NCI-H1417 treated with DMSO at 0.1 percent for 48 hours (cell line): ENCODE data around the gene LARP6.
"Not testable (repeated sequence)": the region's sequence is repeated elsewhere in the genome, so short reads cannot be mapped to it uniquely, and the experiment has no call there.

Source experiments
- DNase-seq: peaks from one replicate; lab custom pipeline; 2025; lab: John Stamatoyannopoulos, UW

The LARP6 gene

DNA sequence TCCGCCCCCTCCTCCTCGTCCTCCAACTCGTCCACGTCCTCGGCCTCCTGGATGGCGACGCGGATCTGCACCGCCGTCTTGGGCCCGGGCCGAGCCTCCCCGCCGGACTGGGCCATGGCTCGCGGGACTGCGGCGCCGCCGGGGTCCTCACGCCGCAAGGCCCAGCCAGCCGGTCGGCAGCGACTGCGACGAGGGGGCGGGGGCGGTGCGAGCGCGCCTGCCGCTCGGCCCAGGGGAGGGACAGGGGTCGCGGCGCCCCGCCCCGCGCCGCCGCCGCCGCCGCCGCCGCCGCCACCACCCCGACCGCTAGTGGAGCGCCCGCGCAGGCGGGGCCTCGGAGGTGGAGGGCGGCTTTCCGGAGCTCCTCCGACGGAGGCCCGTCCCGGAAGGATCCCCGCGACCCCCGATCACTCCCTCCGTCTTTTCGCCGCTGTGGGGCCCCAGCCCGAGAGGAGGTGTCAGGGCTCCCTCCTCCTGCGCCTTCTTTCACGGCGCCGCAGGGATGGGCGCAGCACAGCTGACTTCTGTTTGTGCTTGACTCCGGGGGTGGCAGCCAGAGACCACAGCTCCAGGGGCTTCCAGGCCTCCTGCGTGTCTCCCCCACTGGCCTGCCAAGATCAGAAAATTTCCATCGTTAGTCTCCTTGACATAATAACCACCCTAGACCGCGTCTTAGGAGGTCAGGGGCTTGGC lies at the start of gene LARP6:
LARP6 (minus strand) TSS at position 185 of the 693 bp plus-strand sequence; CDS start at position 116, 69 bp downstream.
- DNase-seq = no peak

DNA sequence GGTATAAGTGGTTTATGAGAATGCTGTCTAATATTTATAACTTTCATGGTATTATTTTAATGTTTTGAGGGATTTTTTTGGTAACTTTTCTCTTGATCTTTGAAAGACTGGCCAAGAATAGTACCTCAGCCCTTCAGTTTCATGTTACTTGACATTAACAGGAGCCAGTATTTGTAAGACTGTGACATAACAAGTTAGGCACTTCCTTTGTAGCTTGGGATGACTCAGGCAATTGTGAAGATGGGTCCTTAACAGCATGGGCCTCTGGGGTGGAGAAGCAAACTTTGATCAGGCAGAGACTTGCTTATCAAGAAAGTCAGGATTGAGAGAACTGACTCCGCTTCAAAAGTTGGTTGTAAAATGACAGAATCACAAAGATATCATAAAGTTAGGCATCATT lies 48.1 kb upstream of the LARP6 start:
- DNase-seq = no peak

- DNase-seq = peak; percentile 58
Measured at GRCh38 chr15:70892912-70893560, 39.1 kb upstream of the LARP6 start.

GRCh38 chr15:70892002-70892911 lies 38.3 kb upstream of the LARP6 start, which contains the start of the genes LRRC49 and THAP10:
Gene LRRC49, plus strand, starts transcription at chr15:70892826. Its CDS starts 69 bp downstream, at chr15:70892895.
Gene THAP10, minus strand, starts transcription at chr15:70892433. Its CDS starts 161 bp downstream, at chr15:70892272.
- peak; percentile 93 for DNase-seq

GRCh38 chr15:70882361-70882760 lies 28.4 kb upstream of the LARP6 start:
- DNase-seq = no peak

DNA sequence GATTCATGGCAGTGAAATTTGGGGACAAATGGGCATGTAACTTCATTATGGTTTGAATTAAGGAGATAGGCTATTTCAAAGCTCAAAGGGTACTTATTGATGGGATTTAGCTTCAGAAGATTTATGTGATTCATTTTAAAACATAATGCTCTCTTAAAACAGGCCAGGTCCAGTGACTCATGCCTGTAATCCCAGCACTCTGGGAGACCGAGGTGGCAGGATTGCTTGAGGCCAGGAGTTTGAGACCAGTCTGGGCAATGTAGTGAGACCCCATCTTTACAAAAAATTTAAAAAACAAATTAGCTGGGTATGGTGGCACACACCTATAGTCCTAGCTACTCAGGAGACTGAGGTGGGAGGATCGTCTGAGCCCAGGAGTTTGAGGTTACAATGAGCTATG lies 26.8 kb upstream of the LARP6 start:
- no peak for DNase-seq

DNA sequence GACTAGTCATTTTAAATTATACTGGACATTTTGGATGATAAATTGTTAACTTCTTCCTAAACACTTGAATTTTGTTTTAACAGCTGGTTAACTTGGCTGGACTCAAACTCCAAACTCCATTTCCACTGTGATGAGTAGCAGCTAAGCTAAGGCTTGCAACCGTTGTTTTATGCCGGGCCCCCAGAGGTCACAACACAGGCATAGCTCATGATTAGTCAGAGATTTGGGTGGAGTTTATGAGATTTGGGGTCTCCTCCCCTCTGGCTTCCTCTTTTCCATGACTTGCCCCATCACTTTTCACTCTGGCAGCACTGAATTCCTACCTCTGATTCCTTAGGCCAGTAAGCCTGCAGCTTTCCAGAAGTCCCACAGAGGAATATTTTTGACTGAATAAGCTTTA lies 25.4 kb upstream of the LARP6 start:
- DNase-seq = no peak

GRCh38 chr15:70876683-70877082 lies 22.7 kb upstream of the LARP6 start:
- no peak for DNase-seq

DNA sequence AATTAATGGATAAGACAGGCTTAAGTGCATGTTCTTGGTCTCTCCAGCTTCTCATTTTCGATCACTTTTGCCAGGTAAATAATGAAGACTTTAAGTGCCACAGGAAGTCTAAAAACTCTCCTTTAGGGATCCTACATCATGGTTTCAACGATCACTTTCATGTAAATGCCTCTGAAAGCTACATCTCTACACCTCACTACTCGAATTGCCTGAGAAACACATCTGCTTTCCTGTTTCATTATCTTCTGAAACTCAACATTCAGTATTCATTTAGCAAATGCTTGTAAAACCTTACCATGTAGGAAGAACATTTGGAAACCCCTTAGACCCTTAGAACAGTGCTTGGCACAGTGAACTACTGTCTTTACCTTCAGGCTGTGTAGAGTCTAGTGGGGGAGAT lies 22.1 kb upstream of the LARP6 start:
- DNase-seq = no peak

- DNase-seq = no peak
Measured at GRCh38 chr15:70875001-70875782, 21.2 kb upstream of the LARP6 start.

- DNase-seq = no peak
Measured at GRCh38 chr15:70873232-70874054, 19.5 kb upstream of the LARP6 start.

DNA sequence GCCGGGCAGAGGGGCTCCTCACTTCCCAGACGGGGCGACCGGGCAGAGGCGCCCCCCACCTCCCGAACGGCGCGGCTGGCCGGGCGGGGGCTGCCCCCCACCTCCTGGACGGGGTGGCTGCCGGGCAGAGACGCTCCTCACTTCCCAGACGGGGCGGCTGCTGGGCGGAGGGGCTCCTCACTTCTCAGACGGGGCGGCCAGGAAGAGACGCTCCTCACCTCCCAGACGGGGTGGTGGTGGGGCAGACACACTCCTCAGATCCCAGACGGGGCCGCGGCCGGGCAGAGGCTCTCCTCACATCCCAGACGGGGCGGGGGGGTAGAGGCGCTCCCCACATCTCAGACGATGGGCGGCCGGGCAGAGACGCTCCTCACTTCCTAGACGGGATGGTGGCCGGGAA lies 17.5 kb upstream of the LARP6 start:
- DNase-seq = not testable (repeated sequence)

GRCh38 chr15:70870051-70870450 lies 16.1 kb upstream of the LARP6 start:
- DNase-seq = no peak

- no peak for DNase-seq
Measured at GRCh38 chr15:70869346-70869745, 15.4 kb upstream of the LARP6 start.

DNA sequence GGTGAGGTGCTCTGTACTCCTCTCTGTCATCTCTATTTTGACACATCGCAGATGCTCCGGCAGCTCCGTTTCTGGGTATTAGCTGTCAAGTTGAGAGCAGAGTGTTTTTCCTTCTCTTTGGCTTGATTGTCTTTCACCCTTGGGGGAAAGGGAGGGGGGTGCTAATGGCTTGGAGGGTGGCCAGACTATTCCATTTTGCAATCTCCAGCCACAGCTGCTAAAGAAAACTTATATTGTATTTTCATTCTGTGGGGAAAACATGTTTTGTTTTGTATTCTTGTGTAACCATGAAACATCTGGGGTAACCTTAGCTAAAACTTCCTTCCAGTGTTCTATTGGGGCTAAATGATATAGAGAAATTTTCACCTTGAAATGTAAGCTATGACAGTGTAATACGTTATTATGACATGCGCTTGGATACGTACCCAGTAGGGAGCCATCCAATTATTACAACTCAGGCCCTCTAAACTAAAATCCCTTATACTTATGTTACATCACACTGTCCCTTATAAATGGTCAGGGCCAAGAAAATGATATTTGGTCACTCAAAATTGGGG lies 14.0 kb upstream of the LARP6 start:
- no peak for DNase-seq

GRCh38 chr15:70866982-70867641 lies 13.2 kb upstream of the LARP6 start:
- DNase-seq = no peak

DNA sequence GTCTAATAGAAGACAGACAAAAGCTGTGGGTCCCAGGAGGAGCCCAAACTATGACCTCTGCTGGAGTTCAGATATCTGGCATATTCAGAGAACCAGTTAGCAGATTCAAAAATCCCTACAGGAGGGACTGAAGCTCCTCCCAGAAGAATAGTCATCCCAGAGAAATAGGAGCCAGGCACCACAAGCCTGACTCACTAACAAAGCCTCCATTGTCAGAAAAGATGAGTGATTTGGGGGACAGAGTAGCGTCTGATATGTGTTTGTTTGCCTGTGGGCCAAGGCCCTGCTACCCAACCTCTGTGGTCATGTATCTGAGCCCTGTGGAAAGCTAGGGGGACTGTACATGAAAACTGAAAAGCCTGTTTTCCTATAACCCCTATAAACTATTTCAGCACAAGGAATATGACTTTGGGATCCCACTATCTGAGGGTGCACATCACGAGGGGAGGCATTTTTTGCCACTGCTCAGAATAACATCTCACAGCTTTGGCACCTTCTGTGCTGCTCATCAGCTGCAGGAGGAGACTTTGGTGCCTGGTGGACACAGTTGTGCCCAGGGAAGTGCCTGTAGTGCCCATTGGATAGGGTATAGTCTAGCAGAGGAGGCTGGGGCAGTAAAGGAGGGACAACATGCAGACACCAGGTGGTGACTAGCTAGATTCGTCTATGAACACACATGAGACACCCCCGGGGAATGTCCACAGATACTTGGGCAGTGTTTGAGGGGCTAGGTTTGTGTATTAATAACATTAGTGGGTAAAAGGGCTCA lies 9.7 kb upstream of the LARP6 start:
- DNase-seq = no peak

DNA sequence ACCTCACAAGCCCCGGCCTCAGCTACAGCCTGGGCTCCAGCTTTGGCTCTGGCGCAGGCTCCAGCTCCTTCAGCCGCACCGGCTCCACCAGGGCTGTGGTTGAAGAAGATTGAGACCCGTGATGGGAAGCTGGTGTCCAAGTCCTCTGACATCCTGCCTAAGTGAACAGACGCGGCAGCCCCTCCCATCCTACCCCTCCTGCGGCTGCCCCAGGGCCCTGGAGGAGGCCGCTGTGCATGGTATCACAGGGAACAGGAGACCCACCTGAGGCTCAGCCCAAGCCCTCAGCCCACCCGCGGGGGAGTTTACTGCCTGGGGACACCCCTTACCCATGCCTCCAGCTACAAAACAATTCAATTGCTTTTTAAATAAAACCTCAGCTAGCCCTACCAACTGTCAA lies 6.0 kb upstream of the LARP6 start:
- DNase-seq = no peak

GRCh38 chr15:70859322-70859908 lies 5.5 kb upstream of the LARP6 start:
- DNase-seq = no peak
